ENCODE measurements around the gene ATP1A3. TPM values are rescaled to one million over a fixed set of nuclear protein-coding genes. Genes with fewer than 3 reads are reported as not detected.

The ATP1A3 gene
- polyA plus RNA-seq, 1 of the 3 experiments (the other 2 are of a cell fraction) = 0.77 TPM

DNA sequence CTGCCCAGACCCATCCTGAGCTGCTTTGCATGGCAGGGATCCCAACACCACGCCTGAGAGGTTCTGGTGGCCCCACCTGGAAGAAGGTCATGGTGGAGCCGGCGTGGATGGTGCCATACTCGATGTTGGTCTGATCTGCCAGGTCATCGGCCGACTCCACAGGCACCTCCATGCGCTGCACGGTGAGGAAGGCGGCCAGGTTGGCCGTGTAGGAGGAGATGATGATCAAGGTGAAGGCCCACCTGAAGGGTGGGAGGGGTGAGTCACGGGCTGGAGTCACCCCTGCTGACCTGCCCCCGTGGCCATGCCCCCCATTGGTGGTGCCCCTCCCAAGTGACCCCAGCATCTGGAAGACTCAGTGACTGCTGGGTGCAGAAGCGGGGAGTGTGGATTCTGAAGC, 12.5 kb upstream of the ATP1A3 start:
- no peak for DNase-seq
- Histone ChIP-seq H3K27me3 (ENCODE audit: insufficient read depth) (peaks cover 5% of the 10 kb centered on the region; the same call in 1 of the 2 replicates), H3K9me3 (no peaks in the 10 kb centered on the region), H2AFZ (ENCODE audit: low read depth) (no peak overlapping the region), H3K9me2 (no peaks in the 10 kb centered on the region), H3K4me1 (ENCODE audit: control insufficient read depth in 1 of 2, insufficient read depth in 2 of 2, low read depth in 1 of 2, low read length in 1 of 2) (no peaks in the 10 kb centered on the region), H3F3A (replicated peaks; ENCODE audit: insufficient read depth) (no peaks in the 10 kb centered on the region), H3K79me2 (ENCODE audit: insufficient read depth) (no peaks in the 10 kb centered on the region), H3K4me2 (no peak overlapping the region), H3K27ac (ENCODE audit: low read depth in 2 of 2, low read length in 1 of 2) (no peak overlapping the region), H3K4me3 (ENCODE audit: low read depth in 2 of 2, low read length in 1 of 2) (no peak overlapping the region), H4K20me1 (ENCODE audit: insufficient read depth) (no peaks in the 10 kb centered on the region), H3K36me3 (replicated peaks in 1 of 2; ENCODE audit: control insufficient read depth in 1 of 2, insufficient read depth in 2 of 2, low read length in 1 of 2) (no peaks in the 10 kb centered on the region), H3K9ac (no peak overlapping the region)
- CTCF ChIA-PET = interaction anchor here (1.5 to 2.3 kb wide), 2 partner anchors 17 to 21 kb away, joined by 4 to 7 read pairs; no protein-coding TSS in a partner anchor
- POLR2A ChIA-PET = no interaction called here
- 70% methylated on average over 13 of the region's 13 CpGs for WGBS (ENCODE audit: low lambda C conversion rate)
- TF ChIP-seq, protein P1, sequence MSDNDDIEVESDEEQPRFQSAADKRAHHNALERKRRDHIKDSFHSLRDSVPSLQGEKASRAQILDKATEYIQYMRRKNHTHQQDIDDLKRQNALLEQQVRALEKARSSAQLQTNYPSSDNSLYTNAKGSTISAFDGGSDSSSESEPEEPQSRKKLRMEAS (IDR thresholded peaks at IDR 0.05; ENCODE audit: low read depth) = no peak
- TF ChIP-seq NRF1 (IDR thresholded peaks at IDR 0.05; ENCODE audit: low read depth, low read length) (no peak), EP300 (IDR thresholded peaks at IDR 0.05; ENCODE audit: borderline replicate concordance in 1 of 2, low read depth in 1 of 2, low read length in 1 of 2) (no peak), ELF1 (IDR thresholded peaks at IDR 0.05) (no peak), TCF12 (IDR thresholded peaks at IDR 0.05) (no peak), RFX5 (IDR thresholded peaks at IDR 0.05; ENCODE audit: low read length) (no peak), SMC3 (IDR thresholded peaks at IDR 0.05; ENCODE audit: low read depth, low read length) (no peak), FOXM1 (IDR thresholded peaks at IDR 0.05; ENCODE audit: low read depth) (no peak), USF2 (IDR thresholded peaks at IDR 0.05; ENCODE audit: borderline replicate concordance, low read depth, low read length) (no peak), GABPA (IDR thresholded peaks at IDR 0.05; ENCODE audit: low read depth) (no peak), POLR2AphosphoS5 (IDR thresholded peaks at IDR 0.05; ENCODE audit: low read depth, low read length) (no peak), SIN3A (IDR thresholded peaks at IDR 0.05; ENCODE audit: borderline replicate concordance, low read depth, low read length) (no peak), RXRA (IDR thresholded peaks at IDR 0.05; ENCODE audit: borderline replicate concordance, low read depth) (no peak)

GRCh38 chr19:42005504-42005903, 11.5 kb upstream of the ATP1A3 start:
- Histone ChIP-seq H2AFZ (ENCODE audit: low read depth) (no peak overlapping the region), H4K20me1 (ENCODE audit: insufficient read depth) (no peaks in the 10 kb centered on the region), H3K36me3 (replicated peaks in 1 of 2; ENCODE audit: control insufficient read depth in 1 of 2, insufficient read depth in 2 of 2, low read length in 1 of 2) (no peaks in the 10 kb centered on the region), H3K4me1 (ENCODE audit: control insufficient read depth in 1 of 2, insufficient read depth in 2 of 2, low read depth in 1 of 2, low read length in 1 of 2) (no peaks in the 10 kb centered on the region; a peak in 1 of 4 replicates), H3K79me2 (ENCODE audit: insufficient read depth) (no peaks in the 10 kb centered on the region), H3K4me2 (no peak overlapping the region), H3K9me3 (no peaks in the 10 kb centered on the region), H3F3A (replicated peaks; ENCODE audit: insufficient read depth) (no peaks in the 10 kb centered on the region), H3K27ac (ENCODE audit: low read depth in 2 of 2, low read length in 1 of 2) (no peak overlapping the region), H3K4me3 (ENCODE audit: low read depth in 2 of 2, low read length in 1 of 2) (no peak overlapping the region), H3K9ac (no peak overlapping the region), H3K9me2 (no peaks in the 10 kb centered on the region), H3K27me3 (ENCODE audit: insufficient read depth) (peaks cover 16% of the 10 kb centered on the region)
- 77% methylated on average over 16 of the region's 22 CpGs for WGBS (ENCODE audit: low lambda C conversion rate)
- no peak for DNase-seq
- ChIA-PET POLR2A (interaction anchor here (1.0 kb wide), 1 partner anchor 10 kb away, joined by 3 read pairs; no protein-coding TSS in a partner anchor), CTCF (no interaction called here)
- TF ChIP-seq FOSL2 (IDR thresholded peaks at IDR 0.05; ENCODE audit: borderline replicate concordance, low read depth) (no peak), MXI1 (IDR thresholded peaks at IDR 0.05; ENCODE audit: low read depth, low read length) (no peak), GATA2 (CRISPR knock-in tag; IDR thresholded peaks at IDR 0.05) (no peak), JUND (IDR thresholded peaks at IDR 0.05) (no peak), RAD21 (IDR thresholded peaks at IDR 0.05; ENCODE audit: low read length) (no peak), YY1 (IDR thresholded peaks at IDR 0.05; ENCODE audit: low read depth) (no peak), NRF1 (IDR thresholded peaks at IDR 0.05; ENCODE audit: low read depth, low read length) (no peak), CTCF (IDR thresholded peaks at IDR 0.05) (no peak), FOXJ3 (CRISPR knock-in tag; IDR thresholded peaks at IDR 0.05) (no peak), USF2 (IDR thresholded peaks at IDR 0.05; ENCODE audit: borderline replicate concordance, low read depth, low read length) (no peak)
- TF ChIP-seq, protein P2, sequence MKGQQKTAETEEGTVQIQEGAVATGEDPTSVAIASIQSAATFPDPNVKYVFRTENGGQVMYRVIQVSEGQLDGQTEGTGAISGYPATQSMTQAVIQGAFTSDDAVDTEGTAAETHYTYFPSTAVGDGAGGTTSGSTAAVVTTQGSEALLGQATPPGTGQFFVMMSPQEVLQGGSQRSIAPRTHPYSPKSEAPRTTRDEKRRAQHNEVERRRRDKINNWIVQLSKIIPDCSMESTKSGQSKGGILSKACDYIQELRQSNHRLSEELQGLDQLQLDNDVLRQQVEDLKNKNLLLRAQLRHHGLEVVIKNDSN (IDR thresholded peaks at IDR 0.05; ENCODE audit: borderline replicate concordance, low read depth) = no peak

All from SK-N-SH (cell line).